ENCODE data around the gene BLCAP. TPM values are rescaled to one million over a fixed set of nuclear protein-coding genes. Genes with fewer than 3 reads are reported as not detected.

Gene BLCAP
- total RNA-seq, 1 donor from 2014 or later = 111 TPM

GRCh38 chr20:37562695-37563480, 35.2 kb upstream of the BLCAP start:
- H3K9me3 Mint-ChIP-seq (ENCODE audit: unreplicated experiment) = peaks cover 2% of the 10 kb centered on the region
- H3K9ac ChIP-seq (ENCODE audit: low read length) = no peak overlapping the region

DNA sequence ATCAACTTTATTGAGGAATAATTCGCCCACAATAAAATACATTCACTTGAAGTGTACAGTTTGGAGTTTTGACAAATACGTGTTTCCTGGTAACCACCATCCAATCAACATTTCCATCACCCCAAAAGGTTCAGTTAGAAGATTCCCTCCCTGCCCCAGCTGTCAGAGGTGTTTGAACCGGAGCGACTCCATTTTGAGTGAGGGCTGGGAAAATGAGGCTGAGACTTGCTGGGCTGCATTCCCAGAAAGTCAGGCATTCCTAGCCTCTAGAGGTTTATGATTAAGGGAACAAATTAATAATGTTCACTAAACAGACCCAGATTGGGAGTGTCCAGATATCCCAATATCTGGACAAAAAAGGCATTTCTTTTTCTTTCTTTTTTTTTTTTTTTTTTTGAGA, 33.0 kb upstream of the BLCAP start:
- no peak overlapping the region for H3K4me2 ChIP-seq (ENCODE audit: low read length)
- H3K27me3 ChIP-seq (ENCODE audit: insufficient read depth, low read length) = peaks cover 23% of the 10 kb centered on the region
- Mint-ChIP-seq H3K36me3 (ENCODE audit: low read depth, unreplicated experiment) (no peaks in the 10 kb centered on the region), H3K4me3 (ENCODE audit: unreplicated experiment) (no peak overlapping the region), H3K9me3 (ENCODE audit: unreplicated experiment) (no peaks in the 10 kb centered on the region), H3K27me3 (ENCODE audit: low read depth, unreplicated experiment) (peaks cover 26% of the 10 kb centered on the region), H3K27ac (ENCODE audit: unreplicated experiment) (peak overlapping the region; percentile 9), H3K4me1 (ENCODE audit: low read depth, unreplicated experiment) (peaks cover 7% of the 10 kb centered on the region)
- H3K9me3 ChIP-seq (ENCODE audit: insufficient read depth, low read depth, low read length) = no peaks in the 10 kb centered on the region
- no peak overlapping the region for H2AFZ ChIP-seq (ENCODE audit: low read depth, low read length)
- no peaks in the 10 kb centered on the region for H3K4me1 ChIP-seq (ENCODE audit: insufficient read depth, low read length)
- H3K36me3 ChIP-seq (ENCODE audit: insufficient read depth, low read length) = no peaks in the 10 kb centered on the region
- H3K27ac ChIP-seq (ENCODE audit: low read depth, low read length) = no peak overlapping the region
- H4K20me1 ChIP-seq (ENCODE audit: insufficient read depth, low read length) = no peaks in the 10 kb centered on the region
- H3K9ac ChIP-seq (ENCODE audit: low read length) = no peak overlapping the region
- FAIRE-seq = no peak
- no peak overlapping the region for H3K4me3 ChIP-seq (ENCODE audit: insufficient read depth, low read depth, low read length)
- TF ChIP-seq CTCF (IDR thresholded peaks at IDR 0.05; ENCODE audit: insufficient read depth, low read depth, low read length) (no peak), EZH2 (IDR thresholded peaks at IDR 0.05; ENCODE audit: insufficient read depth, low read length) (no peak)
- DNase-seq (ENCODE audit: low read depth) = no peak
- no peaks in the 10 kb centered on the region for H3K79me2 ChIP-seq (ENCODE audit: insufficient read depth, low read length)

More at GRCh38 chr20:37562695-37563480, 35.2 kb upstream of the BLCAP start:
- no peak overlapping the region for H3K4me2 ChIP-seq (ENCODE audit: low read length)
- Mint-ChIP-seq H3K36me3 (ENCODE audit: low read depth, unreplicated experiment) (no peaks in the 10 kb centered on the region), H3K27ac (ENCODE audit: unreplicated experiment) (no peak overlapping the region), H3K4me1 (ENCODE audit: low read depth, unreplicated experiment) (peaks cover 15% of the 10 kb centered on the region), H3K27me3 (ENCODE audit: low read depth, unreplicated experiment) (peaks cover 26% of the 10 kb centered on the region), H3K4me3 (ENCODE audit: unreplicated experiment) (no peak overlapping the region)
- no peak overlapping the region for H3K4me3 ChIP-seq (ENCODE audit: insufficient read depth, low read depth, low read length)
- no peaks in the 10 kb centered on the region for H3K79me2 ChIP-seq (ENCODE audit: insufficient read depth, low read length)
- TF ChIP-seq CTCF (IDR thresholded peaks at IDR 0.05; ENCODE audit: insufficient read depth, low read depth, low read length) = no peak
- no peak for TF ChIP-seq EZH2 (IDR thresholded peaks at IDR 0.05; ENCODE audit: insufficient read depth, low read length)
- no peak for DNase-seq (ENCODE audit: low read depth)
- peaks cover 27% of the 10 kb centered on the region for H3K27me3 ChIP-seq (ENCODE audit: insufficient read depth, low read length)
- H3K4me1 ChIP-seq (ENCODE audit: insufficient read depth, low read length) = no peaks in the 10 kb centered on the region
- no peaks in the 10 kb centered on the region for H3K9me3 ChIP-seq (ENCODE audit: insufficient read depth, low read depth, low read length)
- H3K36me3 ChIP-seq (ENCODE audit: insufficient read depth, low read length) = no peaks in the 10 kb centered on the region
- H3K27ac ChIP-seq (ENCODE audit: low read depth, low read length) = no peak overlapping the region
- H4K20me1 ChIP-seq (ENCODE audit: insufficient read depth, low read length) = no peaks in the 10 kb centered on the region
- FAIRE-seq = no peak
- H2AFZ ChIP-seq (ENCODE audit: low read depth, low read length) = no peak overlapping the region

Data from astrocyte (in vitro differentiated cells and primary cell).